WTC11 (cell line): ENCODE results near the gene MACROD2. TPM values are rescaled to one million over a fixed set of nuclear protein-coding genes. Genes with fewer than 3 reads are reported as not detected.

Experiments used
- ATAC-seq: fragments of 200-7000 bp; cut with Tn5 transposase; 2 replicates; pipeline ENCODE4 v1.10.0; 2021; ENCODE audit warnings: mild to moderate bottlenecking, moderate library complexity
- CTCF ChIA-PET: fragments of 300-600 bp; sonication (Branson Sonifier 250); formaldehyde crosslinking; loops from one replicate; lab custom pipeline; 2021; ENCODE audit warnings: antibody characterized with exemption; lab: Charles Lee
- POLR2A ChIA-PET: fragments of 350-600 bp; sonication (Branson Sonifier 250); formaldehyde crosslinking; loops from one replicate; lab custom pipeline; 2021; ENCODE audit warnings: antibody characterized with exemption; lab: Charles Lee
- DNase-seq: peaks from one replicate; pipeline ENCODE4 v3.0.0; 2021; ENCODE audit warnings: low spot score
- H3K27ac Mint-ChIP-seq: 2 replicates; pipeline ENCODE4 v1.8.0; 2021; ENCODE audit warnings: mixed read lengths
- H3K27me3 Mint-ChIP-seq: 2 replicates; pipeline ENCODE4 v1.8.0; 2021; ENCODE audit warnings: low read depth, mild to moderate bottlenecking, moderate library complexity, mixed read lengths
- H3K36me3 Mint-ChIP-seq: 2 replicates; pipeline ENCODE4 v1.8.0; 2021; ENCODE audit warnings: mixed read lengths
- H3K4me1 Mint-ChIP-seq: 2 replicates; pipeline ENCODE4 v1.8.0; 2022; ENCODE audit warnings: mixed read lengths
- H3K4me3 Mint-ChIP-seq: 2 replicates; pipeline ENCODE4 v1.8.0; 2021; ENCODE audit warnings: mild to moderate bottlenecking, moderate library complexity, mixed read lengths
- H3K9me3 Mint-ChIP-seq: 2 replicates; pipeline ENCODE4 v1.8.0; 2021; ENCODE audit warnings: mixed read lengths
- ATF1 ChIP-seq: sonication (generic); formaldehyde crosslinking; IDR thresholded peaks from 2 replicates; pipeline ENCODE4 v1.8.1; 2023; ENCODE audit warnings: mild to moderate bottlenecking, moderate library complexity, missing genetic modification reagents
- CBFB ChIP-seq: sonication (generic); formaldehyde crosslinking; IDR thresholded peaks from 2 replicates; pipeline ENCODE4 v1.8.1; 2022; ENCODE audit warnings: mild to moderate bottlenecking, low read depth, missing genetic modification reagents
- CREM ChIP-seq: sonication (generic); formaldehyde crosslinking; IDR thresholded peaks from 2 replicates; pipeline ENCODE4 v1.8.1; 2022; ENCODE audit warnings: mild to moderate bottlenecking, missing genetic modification reagents, moderate library complexity
- E2F5 ChIP-seq: sonication (generic); formaldehyde crosslinking; IDR thresholded peaks from 2 replicates; pipeline ENCODE4 v1.8.1; 2022; ENCODE audit warnings: mild to moderate bottlenecking, moderate library complexity, missing genetic modification reagents
- ELF4 ChIP-seq: sonication (generic); formaldehyde crosslinking; IDR thresholded peaks from 2 replicates; pipeline ENCODE4 v1.8.1; 2022; ENCODE audit warnings: low read depth, mild to moderate bottlenecking, moderate library complexity, missing genetic modification reagents
- FOXP1 ChIP-seq: sonication (generic); formaldehyde crosslinking; IDR thresholded peaks from 2 replicates; pipeline ENCODE4 v1.8.0; 2022; ENCODE audit warnings: missing genetic modification reagents, mild to moderate bottlenecking, moderate library complexity, borderline replicate concordance
- KAT7 ChIP-seq: sonication (generic); formaldehyde crosslinking; IDR thresholded peaks from 2 replicates; pipeline ENCODE4 v1.8.1; 2023; ENCODE audit warnings: missing genetic modification reagents, mild to moderate bottlenecking, borderline replicate concordance
- MXD4 ChIP-seq: fragments of 250-450 bp; sonication (Bioruptor Pico); IDR thresholded peaks from 2 replicates; pipeline ENCODE4 v1.8.0; 2021; ENCODE audit warnings: mild to moderate bottlenecking, moderate library complexity, borderline replicate concordance
- NR3C1 ChIP-seq: sonication (generic); formaldehyde crosslinking; conservative IDR thresholded peaks from 2 replicates; pipeline ENCODE4 v1.8.1; 2023; ENCODE audit warnings: low read depth, mild to moderate bottlenecking, missing genetic modification reagents
- RELA ChIP-seq: sonication (generic); formaldehyde crosslinking; IDR thresholded peaks from 2 replicates; pipeline ENCODE4 v1.8.1; 2022; ENCODE audit warnings: missing genetic modification reagents, mild to moderate bottlenecking, borderline replicate concordance
- SP1 ChIP-seq: sonication (generic); formaldehyde crosslinking; conservative IDR thresholded peaks from 2 replicates; pipeline ENCODE4 v1.8.1; 2022; ENCODE audit warnings: missing genetic modification reagents
- ZBTB21 ChIP-seq: sonication (generic); formaldehyde crosslinking; IDR thresholded peaks from 2 replicates; pipeline ENCODE4 v1.8.1; 2023; ENCODE audit warnings: mild to moderate bottlenecking, missing genetic modification reagents, borderline replicate concordance
- ZNF263 ChIP-seq: sonication (generic); formaldehyde crosslinking; IDR thresholded peaks from 2 replicates; pipeline ENCODE4 v1.8.1; 2022; ENCODE audit warnings: low read depth, mild to moderate bottlenecking, moderate library complexity, missing genetic modification reagents
- ZNF317 ChIP-seq: sonication (generic); formaldehyde crosslinking; IDR thresholded peaks from 2 replicates; pipeline ENCODE4 v1.8.1; 2023; ENCODE audit warnings: low read depth, mild to moderate bottlenecking, moderate library complexity, missing genetic modification reagents, borderline replicate concordance
- ZNF416 ChIP-seq: fragments of 250-450 bp; sonication (Bioruptor Pico); IDR thresholded peaks from 2 replicates; pipeline ENCODE4 v1.9.0; 2021; ENCODE audit warnings: mild to moderate bottlenecking, inconsistent platforms
- ZNF532 ChIP-seq: fragments of 250-450 bp; sonication (Bioruptor Pico); IDR thresholded peaks from 2 replicates; pipeline ENCODE4 v1.9.0; 2021; ENCODE audit warnings: mild to moderate bottlenecking, borderline replicate concordance
- ZNF671 ChIP-seq: fragments of 250-450 bp; sonication (Bioruptor Pico); IDR thresholded peaks from 2 replicates; pipeline ENCODE4 v1.8.0; 2021; ENCODE audit warnings: mild to moderate bottlenecking
- total RNA-seq: library from RNA; stranded (reverse); gene quantifications from 3 replicates; pipeline ENCODE4 v1.2.3, GENCODE V29; 2021
- TF ChIP-seq, protein P1 (sequence below): fragments of 200-600 bp; IDR thresholded peaks from 2 replicates; pipeline ENCODE4 v1.8.0; 2022; ENCODE audit warnings: antibody characterized with exemption
- TF ChIP-seq, protein P2 (sequence below): fragments of 250-450 bp; sonication (Bioruptor Pico); conservative IDR thresholded peaks from 2 replicates; pipeline ENCODE4 v1.9.0; 2021; ENCODE audit warnings: mild to moderate bottlenecking
- TF ChIP-seq, protein P3 (sequence below): sonication (generic); formaldehyde crosslinking; IDR thresholded peaks from 2 replicates; pipeline ENCODE4 v1.8.0; 2023; ENCODE audit warnings: missing genetic modification reagents

The MACROD2 gene
- total RNA-seq, 1 experiment from 2014 or later, result 4.1 TPM

GRCh38 chr20:15612198-15612597 is 1616.9 kb downstream of the MACROD2 start:
- Mint-ChIP-seq H3K4me1 (peaks cover 21% of the 10 kb centered on the region), H3K4me3 (no peak overlapping the region), H3K27ac (no peak overlapping the region), H3K36me3 (no peaks in the 10 kb centered on the region), H3K9me3 (no peaks in the 10 kb centered on the region), H3K27me3 (no peaks in the 10 kb centered on the region)
- DNase-seq (no peak), ATAC-seq (no peak)
- TF ChIP-seq CREM (CRISPR knock-in tag), result no peak
- CTCF ChIA-PET, result no interaction called here
- POLR2A ChIA-PET, result no interaction called here

GRCh38 chr20:15612769-15613168 is 1617.5 kb downstream of the MACROD2 start:
- no peak for ATAC-seq
- TF ChIP-seq E2F5, result no peak
- TF ChIP-seq NR3C1, result no peak
- no peak for TF ChIP-seq ELF4 (CRISPR knock-in tag)
- no peak for TF ChIP-seq SP1
- POLR2A ChIA-PET, result no interaction called here
- Mint-ChIP-seq H3K9me3 (no peaks in the 10 kb centered on the region), H3K27me3 (no peaks in the 10 kb centered on the region), H3K27ac (no peak overlapping the region), H3K36me3 (no peaks in the 10 kb centered on the region), H3K4me3 (no peak overlapping the region), H3K4me1 (peaks cover 25% of the 10 kb centered on the region)
- CTCF ChIA-PET, result no interaction called here
- no peak for DNase-seq

GRCh38 chr20:15613530-15613929 is 1618.2 kb downstream of the MACROD2 start:
- Mint-ChIP-seq H3K4me1 (peaks cover 33% of the 10 kb centered on the region), H3K27ac (no peak overlapping the region), H3K9me3 (no peaks in the 10 kb centered on the region), H3K27me3 (no peaks in the 10 kb centered on the region), H3K4me3 (no peak overlapping the region), H3K36me3 (no peaks in the 10 kb centered on the region)
- no peak for DNase-seq
- no peak for ATAC-seq
- CTCF ChIA-PET, result no interaction called here
- POLR2A ChIA-PET, result no interaction called here
- TF ChIP-seq ZNF317 (CRISPR knock-in tag) (no peak), FOXP1 (CRISPR knock-in tag) (no peak), ATF1 (no peak), ZBTB21 (no peak), ZNF532 (CRISPR knock-in tag) (no peak), RELA (CRISPR knock-in tag) (no peak), NR3C1 (no peak), KAT7 (CRISPR knock-in tag) (no peak), E2F5 (no peak), MXD4 (CRISPR knock-in tag) (no peak), SP1 (no peak), ZNF263 (CRISPR knock-in tag) (no peak), CBFB (CRISPR knock-in tag) (no peak), ZNF416 (CRISPR knock-in tag) (no peak), ZNF671 (CRISPR knock-in tag) (no peak)
- TF ChIP-seq, protein P1, sequence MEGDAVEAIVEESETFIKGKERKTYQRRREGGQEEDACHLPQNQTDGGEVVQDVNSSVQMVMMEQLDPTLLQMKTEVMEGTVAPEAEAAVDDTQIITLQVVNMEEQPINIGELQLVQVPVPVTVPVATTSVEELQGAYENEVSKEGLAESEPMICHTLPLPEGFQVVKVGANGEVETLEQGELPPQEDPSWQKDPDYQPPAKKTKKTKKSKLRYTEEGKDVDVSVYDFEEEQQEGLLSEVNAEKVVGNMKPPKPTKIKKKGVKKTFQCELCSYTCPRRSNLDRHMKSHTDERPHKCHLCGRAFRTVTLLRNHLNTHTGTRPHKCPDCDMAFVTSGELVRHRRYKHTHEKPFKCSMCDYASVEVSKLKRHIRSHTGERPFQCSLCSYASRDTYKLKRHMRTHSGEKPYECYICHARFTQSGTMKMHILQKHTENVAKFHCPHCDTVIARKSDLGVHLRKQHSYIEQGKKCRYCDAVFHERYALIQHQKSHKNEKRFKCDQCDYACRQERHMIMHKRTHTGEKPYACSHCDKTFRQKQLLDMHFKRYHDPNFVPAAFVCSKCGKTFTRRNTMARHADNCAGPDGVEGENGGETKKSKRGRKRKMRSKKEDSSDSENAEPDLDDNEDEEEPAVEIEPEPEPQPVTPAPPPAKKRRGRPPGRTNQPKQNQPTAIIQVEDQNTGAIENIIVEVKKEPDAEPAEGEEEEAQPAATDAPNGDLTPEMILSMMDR, result no peak
- TF ChIP-seq, protein P2, sequence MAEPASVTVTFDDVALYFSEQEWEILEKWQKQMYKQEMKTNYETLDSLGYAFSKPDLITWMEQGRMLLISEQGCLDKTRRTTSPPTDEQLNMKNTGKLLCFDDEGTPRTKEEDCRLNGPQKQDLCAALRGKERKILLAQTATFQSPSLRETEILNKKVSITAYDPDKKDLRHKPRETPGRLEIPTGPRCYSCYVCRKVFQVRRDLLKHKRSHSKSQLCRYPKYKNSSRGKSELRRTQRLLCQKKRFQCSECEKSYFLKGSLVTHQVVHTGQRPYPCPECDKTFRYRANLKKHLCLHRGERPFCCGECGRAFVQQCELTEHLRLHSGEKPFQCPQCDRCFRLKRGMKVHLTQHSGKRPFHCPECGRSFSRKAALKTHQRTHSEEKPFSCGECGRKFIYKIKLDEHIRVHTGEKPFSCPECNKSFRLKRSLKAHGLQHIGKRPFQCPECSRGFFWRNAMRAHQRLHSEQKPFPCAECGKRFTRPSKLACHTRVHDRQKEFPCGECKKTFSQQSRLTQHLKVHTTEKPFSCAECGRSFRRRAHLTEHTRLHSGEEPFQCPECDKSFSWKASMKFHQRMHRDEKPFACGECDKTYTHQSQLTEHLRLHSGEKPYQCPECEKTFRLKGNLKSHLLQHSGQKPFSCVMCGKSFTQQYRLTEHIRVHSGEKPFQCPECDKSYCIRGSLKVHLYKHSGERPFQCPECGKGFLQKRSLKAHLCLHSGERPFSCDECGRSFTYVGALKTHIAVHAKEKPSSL (CRISPR knock-in tag), result no peak
- TF ChIP-seq, protein P3, sequence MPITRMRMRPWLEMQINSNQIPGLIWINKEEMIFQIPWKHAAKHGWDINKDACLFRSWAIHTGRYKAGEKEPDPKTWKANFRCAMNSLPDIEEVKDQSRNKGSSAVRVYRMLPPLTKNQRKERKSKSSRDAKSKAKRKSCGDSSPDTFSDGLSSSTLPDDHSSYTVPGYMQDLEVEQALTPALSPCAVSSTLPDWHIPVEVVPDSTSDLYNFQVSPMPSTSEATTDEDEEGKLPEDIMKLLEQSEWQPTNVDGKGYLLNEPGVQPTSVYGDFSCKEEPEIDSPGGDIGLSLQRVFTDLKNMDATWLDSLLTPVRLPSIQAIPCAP (CRISPR knock-in tag), result no peak
